A204.1 (cell line): Measurements from ENCODE around the gene PDCD2.
"Not testable (repeated sequence)": the region's sequence is repeated elsewhere in the genome, so short reads cannot be mapped to it uniquely, and the experiment has no call there.

Experiments
- FAIRE-seq: peaks from 2 replicates; lab custom pipeline; 2012; peaks lifted over from hg19 to GRCh38; lab: Jason Lieb, UNC

PDCD2 gene

GRCh38 chr6:170584181-170584953 is at the start of gene PDCD2:
Gene PDCD2, minus strand, starts transcription at chr6:170584637. Its CDS starts 56 bp downstream, at chr6:170584581.
- FAIRE-seq = no peak

DNA sequence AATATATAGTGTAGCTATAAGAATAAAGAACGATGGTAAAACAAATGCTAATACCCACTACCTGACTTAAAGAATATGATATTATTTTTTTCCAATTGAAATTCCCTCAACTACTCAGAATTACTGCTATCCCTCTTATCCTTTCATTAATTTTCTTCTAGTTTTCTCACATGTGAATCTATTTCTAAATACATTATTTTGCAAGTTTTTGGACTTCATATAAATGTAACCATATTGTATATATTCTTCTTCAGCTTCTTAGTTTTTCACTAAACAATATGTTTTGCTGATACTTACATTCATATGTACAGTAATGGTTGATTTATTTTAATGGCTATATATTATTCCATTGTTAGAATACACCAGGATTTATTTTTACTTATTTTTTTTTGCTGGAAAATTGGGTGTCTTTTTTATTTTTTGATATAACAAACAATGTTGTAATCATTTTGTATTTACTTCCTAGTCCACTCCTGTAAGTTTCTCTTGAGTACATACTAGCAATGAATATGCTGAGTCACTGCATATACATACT is 31.6 kb upstream of the PDCD2 start:
- not testable (repeated sequence) for FAIRE-seq

- not testable (repeated sequence) for FAIRE-seq
Measured at GRCh38 chr6:170612256-170612804, 27.9 kb upstream of the PDCD2 start.

DNA sequence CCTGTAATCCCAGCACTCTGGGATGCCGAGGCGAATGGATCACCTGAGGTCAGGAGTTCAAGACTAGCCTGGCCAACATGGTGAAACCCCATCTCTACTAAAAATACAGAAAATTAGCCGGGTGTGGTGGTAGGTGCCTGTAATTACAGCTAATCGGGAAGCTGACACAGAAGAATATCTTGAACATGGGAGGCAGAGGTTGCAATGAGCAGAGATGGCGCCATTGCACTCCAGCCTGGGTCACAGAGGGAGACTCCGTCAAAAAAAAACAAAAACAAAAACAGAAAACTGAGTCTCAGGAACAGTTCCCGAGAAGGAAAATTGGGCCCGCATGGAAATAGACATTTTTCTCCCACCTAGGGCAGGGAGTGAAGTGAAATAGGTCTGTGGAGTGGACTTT is 24.8 kb upstream of the PDCD2 start:
- not testable (repeated sequence) for FAIRE-seq

- no peak for FAIRE-seq
Measured at GRCh38 chr6:170605574-170606259, 21.3 kb upstream of the PDCD2 start.

DNA sequence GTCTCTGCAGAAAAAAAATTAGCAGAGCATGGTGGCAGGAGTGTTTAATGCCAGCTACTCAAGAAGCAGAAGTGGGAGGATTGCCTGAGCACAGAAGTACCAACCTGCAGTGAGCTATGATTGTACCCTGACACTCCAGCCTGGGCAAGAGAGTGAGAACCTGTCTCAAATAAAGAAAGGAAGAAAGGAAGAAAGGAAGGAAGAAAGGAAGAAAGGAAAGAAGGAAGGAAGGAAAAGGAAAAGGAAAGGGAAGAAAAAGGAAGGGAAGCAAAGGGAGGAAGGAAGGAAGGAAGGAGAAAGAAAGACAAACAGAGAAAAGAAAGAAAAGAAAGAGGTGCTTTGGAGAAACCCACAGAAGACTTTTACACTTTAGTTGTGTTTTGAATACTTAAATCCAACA is 12.8 kb upstream of the PDCD2 start:
- no peak for FAIRE-seq

DNA sequence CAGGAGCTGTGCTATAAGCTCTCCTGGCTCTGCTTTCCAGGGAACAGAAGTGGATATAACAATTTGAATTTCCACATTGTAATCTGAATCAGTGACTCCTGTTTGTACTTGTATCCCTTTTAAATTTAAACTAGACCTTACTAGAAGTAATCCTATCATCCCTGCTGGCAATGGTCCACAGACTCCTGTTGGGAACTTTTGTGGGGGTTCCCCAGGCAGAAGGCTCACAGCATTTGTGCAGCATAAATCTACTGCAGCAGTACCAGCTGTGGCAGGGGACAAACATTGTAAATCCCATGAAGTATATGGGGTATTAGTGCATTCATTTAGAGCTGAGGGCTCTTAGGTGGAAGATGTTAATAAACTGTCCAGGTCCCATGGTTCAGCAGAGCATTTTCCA is 12.0 kb upstream of the PDCD2 start:
- no peak for FAIRE-seq

DNA sequence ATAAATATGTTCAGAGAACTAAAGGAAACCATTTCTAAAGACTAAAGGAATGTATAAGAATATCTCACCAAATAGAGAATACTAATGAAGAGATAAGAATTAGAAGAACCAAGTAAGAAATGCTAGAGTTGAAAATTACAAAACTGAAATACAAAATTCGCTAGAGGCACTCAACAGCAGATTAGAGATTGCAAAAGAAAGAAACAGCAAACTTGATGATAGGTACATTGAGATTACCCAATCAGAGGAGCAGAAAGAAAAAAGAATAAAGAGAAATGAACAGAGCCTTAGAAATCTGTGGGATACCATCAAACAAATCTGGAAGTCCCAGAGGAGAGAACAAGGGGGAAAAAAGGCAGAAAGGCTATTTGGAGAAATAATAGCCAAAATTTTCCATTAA is 6.3 kb upstream of the PDCD2 start:
- no peak for FAIRE-seq

DNA sequence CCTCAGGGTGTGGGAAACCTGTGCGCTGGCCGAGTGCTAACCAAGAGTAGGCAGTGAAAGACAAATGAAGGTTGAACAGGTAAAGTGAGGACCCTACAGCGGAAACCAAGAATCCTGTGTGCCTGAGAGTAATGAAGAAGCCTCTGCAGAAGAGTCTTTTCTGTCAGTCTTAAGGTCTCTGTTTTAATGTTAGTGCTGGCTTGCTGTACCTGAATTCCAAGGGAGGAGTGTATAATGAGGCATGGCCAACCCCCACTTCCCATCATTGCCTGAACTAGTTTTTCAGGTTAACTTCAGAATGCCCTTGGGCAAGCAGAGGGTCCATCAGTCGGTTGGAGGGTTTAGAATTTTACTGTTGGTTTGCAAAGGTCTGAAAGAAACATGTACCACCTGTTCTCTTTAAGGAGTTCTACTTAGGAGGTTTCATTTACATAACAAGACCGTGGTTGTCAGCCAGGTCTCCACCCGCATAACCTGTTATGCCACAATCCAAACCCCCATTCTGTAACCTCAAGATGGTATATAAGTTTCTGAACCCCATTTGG is 589 bp upstream of the PDCD2 start:
- no peak for FAIRE-seq

- no peak for FAIRE-seq
Measured at GRCh38 chr6:170583756-170584180, 669 bp downstream of the PDCD2 start.

DNA sequence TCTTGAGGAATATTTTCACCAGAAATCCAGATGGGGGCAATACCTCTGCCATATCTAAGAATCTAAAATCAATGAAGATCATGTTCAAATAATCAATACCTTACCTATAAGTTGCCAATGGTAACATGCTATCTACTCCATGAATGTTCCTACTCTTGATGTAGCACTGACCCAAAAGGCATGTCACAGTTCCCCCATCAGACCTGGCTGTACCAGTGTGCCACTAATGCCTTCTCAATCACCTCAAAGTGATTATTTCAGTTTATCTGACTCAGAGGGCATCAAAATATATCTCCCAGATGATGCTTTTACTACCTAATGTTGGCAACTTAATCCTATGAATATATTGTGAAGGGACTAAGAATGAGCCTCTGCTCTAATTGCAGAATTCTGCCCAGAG is 5.5 kb downstream of the PDCD2 start:
- no peak for FAIRE-seq

DNA sequence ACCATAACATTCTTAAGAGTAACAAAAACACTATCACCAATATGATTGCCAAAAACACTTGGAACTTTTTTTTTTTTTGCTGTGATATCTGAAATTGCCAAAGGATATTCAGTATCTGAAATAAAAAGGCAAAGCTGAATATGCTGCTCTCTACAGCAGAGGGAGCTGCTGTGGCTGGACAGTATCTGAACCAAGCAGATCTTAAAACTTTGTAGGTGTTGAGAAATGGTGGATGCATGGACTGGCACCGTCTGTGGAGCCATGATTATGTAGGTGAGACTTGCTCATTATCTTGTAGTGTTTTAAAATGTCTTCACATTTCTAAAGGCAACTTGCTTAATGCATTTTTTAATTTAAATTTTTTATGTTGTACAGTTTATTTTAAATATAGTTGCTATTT is 9.2 kb downstream of the PDCD2 start:
- FAIRE-seq = peak; percentile 43

DNA sequence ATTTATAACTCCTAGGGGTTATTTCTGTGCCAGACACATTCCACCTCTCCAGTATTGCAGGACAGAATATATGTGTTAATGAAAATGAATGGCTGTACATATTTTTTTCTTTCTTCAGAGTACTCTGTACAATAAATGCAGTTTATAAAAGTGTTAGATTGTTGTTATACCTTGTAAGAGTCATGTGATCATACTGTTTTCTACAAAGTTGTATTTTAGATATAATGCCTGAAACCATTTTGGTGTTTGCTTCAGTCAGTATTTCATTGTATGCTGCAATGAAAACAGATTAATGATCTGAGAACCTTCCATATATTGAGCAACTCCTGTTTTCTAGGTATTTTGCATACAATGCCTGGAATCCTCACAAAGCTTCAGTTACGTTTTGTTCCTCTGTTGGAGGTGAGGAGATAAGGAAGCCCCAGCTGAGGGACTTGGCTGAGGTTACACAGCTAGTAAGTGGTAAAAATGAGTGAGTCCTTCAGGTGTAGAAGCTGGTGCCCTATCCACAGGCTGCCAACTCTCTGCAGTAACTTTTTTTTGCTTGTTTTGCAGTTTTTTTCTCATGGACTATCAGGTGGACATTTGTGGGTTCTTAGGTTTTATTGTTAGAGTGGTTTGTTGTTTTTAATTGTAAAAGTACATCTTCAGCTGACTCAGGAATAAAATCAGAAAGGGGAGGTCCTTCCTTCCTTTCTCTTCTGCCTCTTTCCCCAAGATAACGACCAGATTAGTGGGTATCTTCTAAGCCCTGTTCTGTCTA is 11.6 kb downstream of the PDCD2 start:
- FAIRE-seq = no peak

DNA sequence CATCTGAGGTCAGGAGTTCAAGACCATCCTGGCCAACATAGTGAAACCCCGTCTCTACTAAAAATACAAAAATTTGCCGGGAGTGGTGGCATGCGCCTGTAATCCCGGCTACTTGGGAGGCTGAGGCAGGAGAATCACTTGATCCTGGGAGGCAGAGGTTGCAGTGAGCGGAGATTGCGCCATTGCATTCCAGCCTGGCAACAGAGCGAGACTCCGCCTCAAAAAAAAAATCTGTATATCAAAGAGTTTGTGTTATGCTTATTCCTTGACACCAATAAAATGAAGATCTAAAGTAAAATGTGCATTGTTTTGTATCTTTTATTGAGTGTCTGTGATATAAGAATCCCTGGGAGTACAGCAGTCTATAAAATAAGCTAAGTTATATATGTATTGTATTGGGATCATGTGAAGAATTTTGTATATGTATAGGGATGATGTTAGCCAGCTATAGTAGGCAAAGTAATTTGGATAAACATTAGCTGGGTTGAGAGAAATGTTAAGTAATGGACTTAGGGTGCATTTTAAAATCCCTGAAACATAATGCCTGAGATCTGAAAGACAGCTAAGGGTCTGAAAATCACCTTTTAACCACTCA is 19.4 kb downstream of the PDCD2 start:
- no peak for FAIRE-seq

GRCh38 chr6:170561555-170561954 is 22.9 kb downstream of the PDCD2 start:
- no peak for FAIRE-seq

DNA sequence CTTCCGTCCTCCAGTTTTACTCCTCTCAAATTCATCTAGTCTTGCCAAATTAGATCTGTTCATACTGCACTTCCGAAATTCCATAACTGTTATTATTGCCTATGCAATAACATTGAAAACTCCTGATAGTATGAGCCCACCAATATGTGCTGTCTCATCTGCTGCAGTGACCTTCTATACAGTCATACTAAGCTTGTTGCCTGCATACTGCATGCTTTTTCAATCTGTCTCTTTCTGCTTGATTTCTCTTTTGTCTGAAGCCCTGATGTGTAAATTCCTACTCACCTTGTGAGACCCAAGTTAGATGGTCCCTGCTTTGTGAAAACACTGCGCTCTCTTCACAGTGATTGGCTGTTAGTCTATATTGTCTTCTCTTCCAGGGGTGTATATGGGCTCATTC is 29.1 kb downstream of the PDCD2 start:
- no peak for FAIRE-seq

DNA sequence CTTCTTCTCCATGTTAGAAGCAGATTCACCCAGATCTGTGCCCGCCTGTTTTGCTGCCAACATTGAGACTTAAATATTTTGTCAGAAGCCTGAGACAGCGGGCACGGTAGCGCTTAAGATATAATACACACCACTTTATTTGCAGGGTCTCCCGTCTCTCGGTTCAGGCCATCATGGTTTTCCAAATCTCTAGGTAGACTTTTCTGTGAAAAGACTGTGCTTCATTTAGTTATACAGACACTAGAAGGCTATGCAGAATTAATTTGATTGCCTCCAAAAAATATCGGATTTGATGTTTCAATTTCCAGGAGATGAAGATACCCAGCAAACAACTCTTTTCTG is 29.7 kb downstream of the PDCD2 start:
- no peak for FAIRE-seq

DNA sequence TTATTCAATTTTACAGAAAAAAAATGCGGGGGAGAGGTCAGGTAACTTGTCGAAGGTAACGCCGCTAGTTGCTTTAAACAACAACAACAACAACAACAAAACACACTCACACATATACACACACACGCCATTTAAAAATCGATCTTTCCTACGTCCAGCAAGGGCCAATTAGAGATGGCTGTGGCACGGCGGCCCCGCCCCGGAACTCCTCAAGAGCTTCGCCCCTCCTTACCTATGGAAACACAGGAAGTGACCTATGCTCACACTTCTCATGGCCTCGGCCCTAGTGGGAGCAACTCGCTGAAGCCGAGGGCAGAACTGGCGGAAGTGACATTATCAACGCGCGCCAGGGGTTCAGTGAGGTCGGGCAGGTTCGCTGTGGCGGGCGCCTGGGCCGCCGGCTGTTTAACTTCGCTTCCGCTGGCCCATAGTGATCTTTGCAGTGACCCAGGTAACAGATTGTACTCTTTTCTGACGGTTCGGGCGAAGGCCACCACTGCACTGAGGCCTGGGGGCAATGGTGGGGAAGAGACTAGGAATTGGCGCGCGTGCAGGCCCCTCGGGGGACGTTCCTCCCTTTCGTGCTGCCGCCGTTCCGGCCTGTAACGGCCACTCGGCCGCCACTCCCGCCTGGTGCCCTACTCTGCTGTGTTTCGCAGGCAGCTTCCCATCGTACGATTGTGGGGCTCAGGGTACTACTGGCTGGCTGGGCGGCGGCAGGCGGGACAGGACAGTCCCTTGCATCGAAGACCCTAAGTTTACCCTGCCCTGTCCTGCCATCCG is 30.2 kb downstream of the PDCD2 start, which contains the start of gene TBP:
TSS of gene TBP (plus strand) at position 357 of the 783 bp plus-strand sequence. CDS start 2,661 bp downstream, outside the sequence.
- peak; percentile 99 for FAIRE-seq

DNA sequence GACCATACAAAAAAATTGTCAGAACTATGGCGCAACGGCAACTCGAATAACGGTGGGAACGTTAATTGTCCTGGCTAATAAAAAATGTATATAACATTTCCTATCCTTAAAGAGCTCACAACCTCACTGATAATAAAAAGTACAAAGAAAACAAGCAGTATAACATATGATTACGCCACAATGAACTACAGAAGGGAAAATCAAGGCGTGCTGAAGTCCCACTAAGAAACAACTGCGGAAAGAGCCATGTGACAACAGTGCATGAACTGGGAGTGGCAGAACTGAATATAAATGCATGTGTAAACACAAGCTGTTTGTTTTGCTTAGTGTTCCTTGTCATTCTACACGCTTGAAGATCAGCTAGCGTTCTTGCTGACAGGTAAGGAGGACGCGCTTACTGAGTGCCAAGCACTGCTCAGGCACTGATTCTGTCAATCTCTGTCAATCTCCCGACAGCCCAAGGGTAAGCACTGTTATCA is 30.9 kb downstream of the PDCD2 start:
- FAIRE-seq = no peak

DNA sequence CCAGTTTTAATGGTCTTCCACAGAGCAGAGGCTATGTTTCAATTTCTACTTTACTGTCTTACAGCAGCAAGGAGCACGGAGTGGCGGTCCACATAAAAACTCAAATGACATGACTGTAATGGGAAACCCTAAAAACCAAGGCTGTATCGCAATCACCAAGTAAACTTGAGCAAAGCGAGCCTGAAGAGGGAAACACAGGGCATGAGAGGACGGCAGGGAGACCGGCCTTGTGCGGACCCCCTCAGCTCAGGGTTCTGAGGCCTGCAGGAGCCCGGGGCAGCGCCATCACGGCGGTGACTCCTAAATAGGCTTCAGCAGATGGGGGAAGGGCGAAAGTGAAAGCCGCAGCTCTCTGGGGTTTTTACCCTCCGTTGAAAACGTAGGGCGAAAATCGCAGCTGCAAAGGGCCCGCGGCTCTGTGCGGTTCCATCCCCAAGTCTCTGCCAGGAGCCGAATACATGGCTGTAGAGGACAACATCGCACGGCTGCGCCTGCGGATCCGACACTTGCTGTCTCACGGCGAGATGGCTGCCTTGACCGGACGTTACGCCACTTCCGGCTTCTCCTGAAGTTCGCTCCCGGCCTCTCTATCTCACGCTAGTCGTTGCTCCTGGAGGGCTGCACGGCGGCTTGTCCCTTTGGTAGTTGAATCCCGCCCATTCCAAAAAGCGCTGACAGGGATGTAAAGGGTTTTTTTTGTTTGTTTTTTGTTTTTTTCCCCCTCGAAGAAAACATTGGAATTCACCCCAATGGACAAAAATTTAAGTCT is 31.5 kb downstream of the PDCD2 start, which contains the start of gene PSMB1:
TSS of gene PSMB1 (minus strand) at position 543 of the 769 bp plus-strand sequence. CDS start at position 478, 65 bp downstream.
- peak; percentile 87 for FAIRE-seq
